K562 (cell line): Measurements from ENCODE around the gene MYLIP. TPM values are rescaled to one million over a fixed set of nuclear protein-coding genes. Genes with fewer than 3 reads are reported as not detected.

Experiments
- CCAR2 ChIP-seq: fragments of 200-400 bp; formaldehyde crosslinking; IDR thresholded peaks from 2 replicates; pipeline ENCODE4 v1.6.1; 2017; ENCODE audit warnings: mild to moderate bottlenecking, low read depth, low read length
- CHD4 ChIP-seq: fragments of 200-600 bp; sonication (generic); IDR thresholded peaks from 3 replicates; pipeline ENCODE4 v1.6.1; 2012; ENCODE audit warnings: low read depth, mild to moderate bottlenecking, mixed read lengths, low read length, inconsistent platforms; ENCODE audit not compliant: insufficient read depth, insufficient replicate concordance, poor library complexity, severe bottlenecking
- EGR1 ChIP-seq: fragments of 450-650 bp; conservative IDR thresholded peaks from 2 replicates; pipeline ENCODE4 v1.6.1; 2017; ENCODE audit warnings: mild to moderate bottlenecking
- HDAC2 ChIP-seq: fragments of 450-650 bp; IDR thresholded peaks from 2 replicates; pipeline ENCODE4 v1.6.1; 2016; ENCODE audit warnings: mild to moderate bottlenecking
- NFXL1 ChIP-seq: fragments of 450-650 bp; formaldehyde crosslinking; IDR thresholded peaks from 2 replicates; pipeline ENCODE4 v1.4.0; 2021; ENCODE audit warnings: mild to moderate bottlenecking
- OTX1 ChIP-seq: fragments of 450-650 bp; formaldehyde crosslinking; IDR thresholded peaks from 2 replicates; pipeline ENCODE4 v1.4.0; 2022; ENCODE audit warnings: mild to moderate bottlenecking
- POLR2AphosphoS5 ChIP-seq: IDR thresholded peaks from 2 replicates; pipeline ENCODE4 v1.6.1; 2011; ENCODE audit warnings: mild to moderate bottlenecking, low read depth, low read length, moderate library complexity; ENCODE audit not compliant: control insufficient read depth, insufficient read depth
- POLR3G ChIP-seq: IDR thresholded peaks from 2 replicates; pipeline ENCODE4 v1.6.1; 2011; ENCODE audit not compliant: insufficient read length, insufficient replicate concordance; ENCODE audit errors: extremely low read depth
- RB1 ChIP-seq: fragments of 450-650 bp; IDR thresholded peaks from 2 replicates; pipeline ENCODE4 v1.6.1; 2017; ENCODE audit warnings: low read depth, mild to moderate bottlenecking
- SETDB1 ChIP-seq: IDR thresholded peaks from one replicate; pipeline ENCODE4 v1.6.1; 2012; ENCODE audit warnings: low read length, control low read depth, inconsistent platforms
- SMARCA5 ChIP-seq: fragments of 450-650 bp; IDR thresholded peaks from 2 replicates; pipeline ENCODE4 v1.6.1; 2016
- SOX6 ChIP-seq: fragments of 450-650 bp; IDR thresholded peaks from 2 replicates; pipeline ENCODE4 v1.6.1; 2014; ENCODE audit warnings: mild to moderate bottlenecking
- ZNF143 ChIP-seq: sonication (generic); formaldehyde crosslinking; IDR thresholded peaks from 2 replicates; pipeline ENCODE4 v1.9.0; 2022; ENCODE audit warnings: mild to moderate bottlenecking, missing genetic modification reagents
- polyA plus RNA-seq, 8 experiments: library from polyadenylated mRNA; depleted of rRNA in 4 of 8; stranded (reverse) in 5 of 8; unstranded in 3 of 8; fragments of >200 nt; fragmentation: Nextera tagmentation in 2 of 8; fragmentation: Illumina TruSeq in 1 of 8; extraction: Ambion mirVana in 2 of 8; extraction: Trizol in 1 of 8; gene quantifications; 2 replicates each; pipeline versions ENCODE4 v1.2.1 to v1.2.3, GENCODE V29; 2011 to 2014; ENCODE audit warnings: inconsistent platforms in 1 of 8, missing spikeins in 1 of 8
- total RNA-seq, 7 experiments: library from RNA; depleted of rRNA in 6 of 7; stranded (reverse); fragments of >200 nt in 6 of 7; fragmentation: Illumina TruSeq in 2 of 7; extraction: Trizol in 2 of 7; gene quantifications; 2 replicates each; pipeline versions ENCODE4 v1.2.1 to v1.2.3, GENCODE V29; 2011 to 2021; ENCODE audit warnings: low replicate concordance in 1 of 7
- TF ChIP-seq, protein P1 (sequence below), 2 experiments: fragments of 450-650 bp; formaldehyde crosslinking in 1 of 2; IDR thresholded peaks; 2 replicates each; pipeline versions ENCODE4 v1.4.0 to v1.6.1; 2014 to 2020; ENCODE audit warnings: mild to moderate bottlenecking in 2 of 2, borderline replicate concordance in 1 of 2, low read depth in 1 of 2
- TF ChIP-seq, protein P2 (sequence below): fragments of 450-650 bp; conservative IDR thresholded peaks from 2 replicates; pipeline ENCODE4 v1.6.1; 2016; ENCODE audit warnings: missing genetic modification characterization, low read depth, mild to moderate bottlenecking, control low read depth, missing compliant biosample characterization
- TF ChIP-seq, protein P3 (sequence below): sonication (generic); formaldehyde crosslinking; IDR thresholded peaks from 2 replicates; pipeline ENCODE4 v1.8.0; 2022; ENCODE audit warnings: mild to moderate bottlenecking, missing genetic modification reagents
- TF ChIP-seq, protein P4 (sequence below): fragments of 450-650 bp; formaldehyde crosslinking; IDR thresholded peaks from 2 replicates; pipeline ENCODE4 v1.4.0; 2022; ENCODE audit warnings: missing genetic modification characterization

The MYLIP gene
- total and polyA plus RNA-seq, 9 of the 15 experiments (the other 6 are each of a cell fraction or from before 2014, with no cell fraction given): 10.8 to 43.5 (median 31.5) TPM

DNA sequence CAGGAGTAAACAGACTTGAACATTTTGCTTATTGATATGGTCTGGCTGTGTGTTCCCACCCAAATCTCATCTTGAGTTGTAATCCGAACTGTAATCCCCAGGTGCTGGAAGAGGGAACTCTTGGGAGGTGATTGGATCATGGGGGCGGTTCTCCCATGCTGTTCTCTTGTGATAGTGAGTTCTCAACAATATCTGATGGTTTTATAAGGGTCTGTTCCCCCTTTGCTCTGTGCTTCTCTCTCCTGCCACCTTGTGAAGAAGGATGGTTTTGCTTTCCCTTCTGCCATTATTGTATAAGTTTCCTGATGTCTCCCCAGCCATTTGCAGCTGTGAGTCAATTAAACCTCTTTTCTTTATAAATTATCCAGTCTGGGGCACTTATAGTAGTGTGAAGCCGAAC, 40.0 kb downstream of the MYLIP start (continued):
- TF ChIP-seq, protein P1, sequence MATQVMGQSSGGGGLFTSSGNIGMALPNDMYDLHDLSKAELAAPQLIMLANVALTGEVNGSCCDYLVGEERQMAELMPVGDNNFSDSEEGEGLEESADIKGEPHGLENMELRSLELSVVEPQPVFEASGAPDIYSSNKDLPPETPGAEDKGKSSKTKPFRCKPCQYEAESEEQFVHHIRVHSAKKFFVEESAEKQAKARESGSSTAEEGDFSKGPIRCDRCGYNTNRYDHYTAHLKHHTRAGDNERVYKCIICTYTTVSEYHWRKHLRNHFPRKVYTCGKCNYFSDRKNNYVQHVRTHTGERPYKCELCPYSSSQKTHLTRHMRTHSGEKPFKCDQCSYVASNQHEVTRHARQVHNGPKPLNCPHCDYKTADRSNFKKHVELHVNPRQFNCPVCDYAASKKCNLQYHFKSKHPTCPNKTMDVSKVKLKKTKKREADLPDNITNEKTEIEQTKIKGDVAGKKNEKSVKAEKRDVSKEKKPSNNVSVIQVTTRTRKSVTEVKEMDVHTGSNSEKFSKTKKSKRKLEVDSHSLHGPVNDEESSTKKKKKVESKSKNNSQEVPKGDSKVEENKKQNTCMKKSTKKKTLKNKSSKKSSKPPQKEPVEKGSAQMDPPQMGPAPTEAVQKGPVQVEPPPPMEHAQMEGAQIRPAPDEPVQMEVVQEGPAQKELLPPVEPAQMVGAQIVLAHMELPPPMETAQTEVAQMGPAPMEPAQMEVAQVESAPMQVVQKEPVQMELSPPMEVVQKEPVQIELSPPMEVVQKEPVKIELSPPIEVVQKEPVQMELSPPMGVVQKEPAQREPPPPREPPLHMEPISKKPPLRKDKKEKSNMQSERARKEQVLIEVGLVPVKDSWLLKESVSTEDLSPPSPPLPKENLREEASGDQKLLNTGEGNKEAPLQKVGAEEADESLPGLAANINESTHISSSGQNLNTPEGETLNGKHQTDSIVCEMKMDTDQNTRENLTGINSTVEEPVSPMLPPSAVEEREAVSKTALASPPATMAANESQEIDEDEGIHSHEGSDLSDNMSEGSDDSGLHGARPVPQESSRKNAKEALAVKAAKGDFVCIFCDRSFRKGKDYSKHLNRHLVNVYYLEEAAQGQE (IDR thresholded peaks at IDR 0.05; ENCODE audit: borderline replicate concordance): peak; percentile 74
- TF ChIP-seq, protein P1 (CRISPR knock-in tag; IDR thresholded peaks at IDR 0.05; ENCODE audit: low read depth): no peak
- TF ChIP-seq NFXL1 (CRISPR knock-in tag) (no peak), SOX6 (peak; percentile 53; the same call in 1 of the 2 replicates), CCAR2 (no peak), POLR3G (no peak), SETDB1 (no peak), OTX1 (CRISPR knock-in tag) (no peak), SMARCA5 (no peak), POLR2AphosphoS5 (0 out of 2 replicates have a peak, but pooled peaks have one; percentile 47), ZNF143 (no peak), RB1 (no peak), CHD4 (no peak), EGR1 (peak; percentile 58), HDAC2 (peak; percentile 17; the same call in 1 of the 2 replicates)
- TF ChIP-seq, protein P2, sequence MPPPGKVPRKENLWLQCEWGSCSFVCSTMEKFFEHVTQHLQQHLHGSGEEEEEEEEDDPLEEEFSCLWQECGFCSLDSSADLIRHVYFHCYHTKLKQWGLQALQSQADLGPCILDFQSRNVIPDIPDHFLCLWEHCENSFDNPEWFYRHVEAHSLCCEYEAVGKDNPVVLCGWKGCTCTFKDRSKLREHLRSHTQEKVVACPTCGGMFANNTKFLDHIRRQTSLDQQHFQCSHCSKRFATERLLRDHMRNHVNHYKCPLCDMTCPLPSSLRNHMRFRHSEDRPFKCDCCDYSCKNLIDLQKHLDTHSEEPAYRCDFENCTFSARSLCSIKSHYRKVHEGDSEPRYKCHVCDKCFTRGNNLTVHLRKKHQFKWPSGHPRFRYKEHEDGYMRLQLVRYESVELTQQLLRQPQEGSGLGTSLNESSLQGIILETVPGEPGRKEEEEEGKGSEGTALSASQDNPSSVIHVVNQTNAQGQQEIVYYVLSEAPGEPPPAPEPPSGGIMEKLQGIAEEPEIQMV (tag): no peak
- TF ChIP-seq, protein P3, sequence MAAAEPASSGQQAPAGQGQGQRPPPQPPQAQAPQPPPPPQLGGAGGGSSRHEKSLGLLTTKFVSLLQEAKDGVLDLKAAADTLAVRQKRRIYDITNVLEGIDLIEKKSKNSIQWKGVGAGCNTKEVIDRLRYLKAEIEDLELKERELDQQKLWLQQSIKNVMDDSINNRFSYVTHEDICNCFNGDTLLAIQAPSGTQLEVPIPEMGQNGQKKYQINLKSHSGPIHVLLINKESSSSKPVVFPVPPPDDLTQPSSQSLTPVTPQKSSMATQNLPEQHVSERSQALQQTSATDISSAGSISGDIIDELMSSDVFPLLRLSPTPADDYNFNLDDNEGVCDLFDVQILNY: no peak
- TF ChIP-seq, protein P4, sequence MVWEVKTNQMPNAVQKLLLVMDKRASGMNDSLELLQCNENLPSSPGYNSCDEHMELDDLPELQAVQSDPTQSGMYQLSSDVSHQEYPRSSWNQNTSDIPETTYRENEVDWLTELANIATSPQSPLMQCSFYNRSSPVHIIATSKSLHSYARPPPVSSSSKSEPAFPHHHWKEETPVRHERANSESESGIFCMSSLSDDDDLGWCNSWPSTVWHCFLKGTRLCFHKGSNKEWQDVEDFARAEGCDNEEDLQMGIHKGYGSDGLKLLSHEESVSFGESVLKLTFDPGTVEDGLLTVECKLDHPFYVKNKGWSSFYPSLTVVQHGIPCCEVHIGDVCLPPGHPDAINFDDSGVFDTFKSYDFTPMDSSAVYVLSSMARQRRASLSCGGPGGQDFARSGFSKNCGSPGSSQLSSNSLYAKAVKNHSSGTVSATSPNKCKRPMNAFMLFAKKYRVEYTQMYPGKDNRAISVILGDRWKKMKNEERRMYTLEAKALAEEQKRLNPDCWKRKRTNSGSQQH (CRISPR knock-in tag): no peak
